HepG2 (cell line): ENCODE results near the gene MBLAC1. TPM values are rescaled to one million over a fixed set of nuclear protein-coding genes. Genes with fewer than 3 reads are reported as not detected.

Experiments
- AHR ChIP-seq: IDR thresholded peaks from 2 replicates; pipeline ENCODE4 v1.6.1; 2018; ENCODE audit warnings: missing genetic modification reagents, missing compliant biosample characterization
- BRCA1 ChIP-seq: sonication (generic); formaldehyde crosslinking; IDR thresholded peaks from 2 replicates; pipeline ENCODE4 v1.4.0; 2020; ENCODE audit warnings: missing genetic modification reagents
- CBX1 ChIP-seq: IDR thresholded peaks from one replicate; pipeline ENCODE4 v1.6.1; 2016; ENCODE audit warnings: antibody characterized with exemption, low read depth
- DMAP1 ChIP-seq: IDR thresholded peaks from 2 replicates; pipeline ENCODE4 v1.6.1; 2016
- MTA3 ChIP-seq: sonication (generic); formaldehyde crosslinking; IDR thresholded peaks from 2 replicates; pipeline ENCODE4 v1.4.0; 2020; ENCODE audit warnings: missing genetic modification reagents
- NR2F6 ChIP-seq, 2 experiments: IDR thresholded peaks; 2 replicates each; pipeline ENCODE4 v1.6.1; 2016; ENCODE audit warnings: antibody characterized with exemption in 1 of 2, mild to moderate bottlenecking in 1 of 2
- PRDM10 ChIP-seq: sonication (generic); formaldehyde crosslinking; IDR thresholded peaks from 2 replicates; pipeline ENCODE4 v1.4.0; 2020; ENCODE audit warnings: low read depth, missing genetic modification reagents
- SATB2 ChIP-seq: sonication (generic); formaldehyde crosslinking; IDR thresholded peaks from 2 replicates; pipeline ENCODE4 v1.5.0; 2020; ENCODE audit warnings: missing genetic modification reagents
- ZBTB42 ChIP-seq: sonication (generic); formaldehyde crosslinking; IDR thresholded peaks from 2 replicates; pipeline ENCODE4 v1.5.0; 2020; ENCODE audit warnings: mild to moderate bottlenecking, missing genetic modification reagents
- ZFP36 ChIP-seq: fragments of 150-350 bp; IDR thresholded peaks from 2 replicates; pipeline ENCODE4 v1.6.1; 2018; ENCODE audit warnings: borderline replicate concordance, low read length, low read depth; ENCODE audit not compliant: partially characterized antibody
- ZNF280D ChIP-seq: sonication (generic); formaldehyde crosslinking; IDR thresholded peaks from 2 replicates; pipeline ENCODE4 v1.5.1; 2020; ENCODE audit warnings: mild to moderate bottlenecking, missing genetic modification reagents
- ZNF503 ChIP-seq: sonication (generic); formaldehyde crosslinking; IDR thresholded peaks from 2 replicates; pipeline ENCODE4 v1.4.0; 2020; ENCODE audit warnings: missing genetic modification reagents
- ZNF510 ChIP-seq: sonication (generic); formaldehyde crosslinking; IDR thresholded peaks from 2 replicates; pipeline ENCODE4 v1.4.0; 2020; ENCODE audit warnings: low read depth, mild to moderate bottlenecking, missing genetic modification reagents
- ZNF572 ChIP-seq: sonication (generic); formaldehyde crosslinking; IDR thresholded peaks from 2 replicates; pipeline ENCODE4 v1.5.1; 2020; ENCODE audit warnings: mild to moderate bottlenecking, missing genetic modification reagents
- ZNF652 ChIP-seq: IDR thresholded peaks from 2 replicates; pipeline ENCODE4 v1.6.1; 2016; ENCODE audit warnings: low read depth, borderline replicate concordance
- ZNF761 ChIP-seq: sonication (generic); formaldehyde crosslinking; conservative IDR thresholded peaks from 2 replicates; pipeline ENCODE4 v1.4.0; 2020; ENCODE audit warnings: mild to moderate bottlenecking, missing genetic modification reagents
- ZNF775 ChIP-seq: sonication (generic); formaldehyde crosslinking; IDR thresholded peaks from 2 replicates; pipeline ENCODE4 v1.4.0; 2020; ENCODE audit warnings: missing genetic modification reagents, mild to moderate bottlenecking, moderate library complexity, borderline replicate concordance
- ZNF792 ChIP-seq: IDR thresholded peaks from 2 replicates; pipeline ENCODE4 v1.6.1; 2016
- polyA plus RNA-seq, 8 experiments: library from polyadenylated mRNA; depleted of rRNA in 3 of 8; stranded (reverse) in 7 of 8; unstranded in 1 of 8; fragments of >200 nt; fragmentation: Illumina TruSeq in 4 of 8; extraction: Trizol in 4 of 8; gene quantifications; 2 replicates each; pipeline versions ENCODE4 v1.2.1 to v1.2.3, GENCODE V29; 2011 to 2016; ENCODE audit warnings: low read depth in 4 of 8, missing spikeins in 1 of 8, mixed read lengths in 1 of 8; ENCODE audit not compliant: insufficient read depth in 1 of 8
- total RNA-seq, 5 experiments: library from RNA; depleted of rRNA; stranded (reverse); fragments of >200 nt; fragmentation: Illumina TruSeq; extraction: Trizol; gene quantifications; 2 replicates each; pipeline ENCODE4 v1.2.3, GENCODE V29; 2016; ENCODE audit warnings: low read depth in 1 of 5

Gene MBLAC1
- total and polyA plus RNA-seq, 2 of the 13 experiments (the other 11 are each of a cell fraction or from before 2014, with no cell fraction given): 0.79 to 2.1 TPM

- TF ChIP-seq ZNF761 (CRISPR knock-in tag) (no peak), ZNF792 (CRISPR knock-in tag) (no peak; the same call in none of the 2 replicates), BRCA1 (CRISPR knock-in tag) (no peak), ZNF572 (CRISPR knock-in tag) (no peak), ZBTB42 (CRISPR knock-in tag) (no peak; the same call in none of the 2 replicates), ZNF652 (CRISPR knock-in tag) (no peak), ZNF280D (CRISPR knock-in tag) (no peak), ZNF503 (CRISPR knock-in tag) (no peak; the same call in 1 of the 2 replicates), ZNF510 (CRISPR knock-in tag) (no peak), PRDM10 (CRISPR knock-in tag) (no peak), NR2F6 (IDR thresholded peaks at IDR 0.05) (no peak), NR2F6 (CRISPR knock-in tag; IDR thresholded peaks at IDR 0.05) (peak; percentile 7; the same call in 1 of the 2 replicates), CBX1 (no peak), DMAP1 (CRISPR knock-in tag) (peak; percentile 67; the same call in 1 of the 2 replicates), SATB2 (CRISPR knock-in tag) (no peak), ZFP36 (no peak), MTA3 (no peak), ZNF775 (CRISPR knock-in tag) (no peak), AHR (CRISPR knock-in tag) (no peak)
Measured at GRCh38 chr7:100101016-100101862, 25.5 kb upstream of the MBLAC1 start, which contains the start of the genes AP4M1 and MCM7 (continued).
